Measurements from ENCODE around the gene PRRX1.

GRCh38 chr1:170664828-170665612 is 1.1 kb downstream of the PRRX1 start:
- TF ChIP-seq SP2 (tag by site-specific recombination; IDR thresholded peaks at IDR 0.05) = no peak
- TF ChIP-seq CTCF (tag by site-specific recombination; IDR thresholded peaks at IDR 0.05) = peak; percentile 48
- TF ChIP-seq ZNF398 (tag by site-specific recombination; IDR thresholded peaks at IDR 0.05) = no peak
- TF ChIP-seq HOXC10 (CRISPR knock-in tag; IDR thresholded peaks at IDR 0.05) = no peak
- no peak for TF ChIP-seq ZNF302 (tag by site-specific recombination; IDR thresholded peaks at IDR 0.05; ENCODE audit: low read depth)
- TF ChIP-seq ZNF138 (tag by site-specific recombination; IDR thresholded peaks at IDR 0.05; ENCODE audit: borderline replicate concordance) = no peak
